Liver (tissue), 9 donors: ENCODE data around the gene LAD1. TPM values are rescaled to one million over a fixed set of nuclear protein-coding genes. Genes with fewer than 3 reads are reported as not detected.

ENCODE experiments used
- DNase-seq: peaks from one replicate; pipeline ENCODE4 v3.0.0-alpha.2; 2017; ENCODE audit warnings: low spot score
- H3K27ac ChIP-seq, 2 donors: one replicate each; pipeline ENCODE4 v1.7.0; 2013; ENCODE audit warnings: inconsistent platforms in 2 of 2, low read length in 2 of 2, control low read depth in 1 of 2, low read depth in 1 of 2, mild to moderate bottlenecking in 1 of 2
- H3K27me3 ChIP-seq, 4 donors: one replicate each; pipeline versions ENCODE4 v1.6.1 to v1.7.0; 2013; ENCODE audit warnings: low read length in 3 of 4, inconsistent platforms in 1 of 4, mild to moderate bottlenecking in 1 of 4, moderate library complexity in 1 of 4; ENCODE audit not compliant: control insufficient read depth in 4 of 4, insufficient read depth in 4 of 4
- H3K36me3 ChIP-seq, 4 donors: one replicate each; pipeline versions ENCODE4 v1.6.1 to v1.7.0; 2013; ENCODE audit warnings: low read length in 3 of 4, mild to moderate bottlenecking in 3 of 4, low read depth in 1 of 4, moderate library complexity in 1 of 4; ENCODE audit not compliant: control insufficient read depth in 4 of 4, insufficient read depth in 3 of 4
- H3K4me1 ChIP-seq, 4 donors: one replicate each; pipeline versions ENCODE4 v1.6.1 to v1.7.0; 2013; ENCODE audit warnings: low read length in 3 of 4, mild to moderate bottlenecking in 3 of 4, moderate library complexity in 1 of 4; ENCODE audit not compliant: control insufficient read depth in 4 of 4, insufficient read depth in 4 of 4
- H3K4me3 ChIP-seq, 3 donors: one replicate each; pipeline versions ENCODE4 v1.6.1 to v1.7.0; 2013; ENCODE audit warnings: low read length in 3 of 3, control low read depth in 1 of 3, low read depth in 1 of 3, mild to moderate bottlenecking in 1 of 3
- H3K9ac ChIP-seq, 2 donors: one replicate each; pipeline ENCODE4 v1.7.0; 2013; ENCODE audit warnings: low read length in 2 of 2, mild to moderate bottlenecking in 2 of 2, moderate library complexity in 2 of 2, control low read depth in 1 of 2, low read depth in 1 of 2
- H3K9me3 ChIP-seq, 4 donors: one replicate each; pipeline versions ENCODE4 v1.6.1 to v1.7.0; 2013; ENCODE audit warnings: low read length in 3 of 4; ENCODE audit not compliant: control insufficient read depth in 4 of 4
- ATF3 ChIP-seq: IDR thresholded peaks from 2 replicates; pipeline ENCODE4 v1.6.1; 2016; ENCODE audit warnings: antibody characterized with exemption
- CTCF ChIP-seq: fragments of 150-350 bp; IDR thresholded peaks from 2 replicates; pipeline ENCODE4 v1.5.1; 2017; ENCODE audit warnings: improper control_type of control experiment, low read depth, low read length; ENCODE audit not compliant: missing input control
- EGR1 ChIP-seq, 2 donors: IDR thresholded peaks; 2 replicates each; pipeline ENCODE4 v1.6.1; 2016 to 2018; ENCODE audit warnings: antibody characterized with exemption in 2 of 2, low read depth in 2 of 2
- FOXA1 ChIP-seq: IDR thresholded peaks from 2 replicates; pipeline ENCODE4 v1.6.1; 2016; ENCODE audit warnings: antibody characterized with exemption
- HNF4A ChIP-seq, 2 donors: conservative IDR thresholded peaks; 2 replicates each; pipeline ENCODE4 v1.6.1; 2016; ENCODE audit warnings: antibody characterized with exemption in 2 of 2, mild to moderate bottlenecking in 2 of 2
- HNF4G ChIP-seq: IDR thresholded peaks from 2 replicates; pipeline ENCODE4 v1.6.1; 2016; ENCODE audit warnings: antibody characterized with exemption
- JUND ChIP-seq, 2 donors: IDR thresholded peaks; 2 replicates each; pipeline ENCODE4 v1.6.1; 2016; ENCODE audit warnings: antibody characterized with exemption in 2 of 2
- MAX ChIP-seq: IDR thresholded peaks from 2 replicates; pipeline ENCODE4 v1.6.1; 2016; ENCODE audit warnings: antibody characterized with exemption
- NR2F2 ChIP-seq: IDR thresholded peaks from 2 replicates; pipeline ENCODE4 v1.6.1; 2016; ENCODE audit warnings: antibody characterized with exemption
- RAD21 ChIP-seq, 2 donors: IDR thresholded peaks; 2 replicates each; pipeline ENCODE4 v1.6.1; 2016; ENCODE audit warnings: antibody characterized with exemption in 2 of 2, mild to moderate bottlenecking in 2 of 2
- REST ChIP-seq: IDR thresholded peaks from 2 replicates; pipeline ENCODE4 v1.6.1; 2016; ENCODE audit warnings: antibody characterized with exemption, mild to moderate bottlenecking
- RXRA ChIP-seq, 2 donors: IDR thresholded peaks; 2 replicates each; pipeline ENCODE4 v1.6.1; 2017 to 2018; ENCODE audit warnings: antibody characterized with exemption in 2 of 2, mild to moderate bottlenecking in 1 of 2
- SP1 ChIP-seq: IDR thresholded peaks from 2 replicates; pipeline ENCODE4 v1.6.1; 2018; ENCODE audit warnings: antibody characterized with exemption, mild to moderate bottlenecking
- TAF1 ChIP-seq: conservative IDR thresholded peaks from 2 replicates; pipeline ENCODE4 v1.6.1; 2016; ENCODE audit warnings: antibody characterized with exemption, mild to moderate bottlenecking
- YY1 ChIP-seq: IDR thresholded peaks from 2 replicates; pipeline ENCODE4 v1.6.1; 2016; ENCODE audit warnings: antibody characterized with exemption, mild to moderate bottlenecking
- ZBTB33 ChIP-seq: IDR thresholded peaks from 2 replicates; pipeline ENCODE4 v1.6.1; 2016; ENCODE audit warnings: antibody characterized with exemption
- WGBS: extraction: QIAGEN DNeasy Blood & Tissue Kit; methylation state at CpG from one replicate; pipeline ENCODE4 v1.1.7; 2013; 5-methylcytosine and 5-hydroxymethylcytosine counted together
- polyA plus RNA-seq, 2 donors: library from polyadenylated mRNA; stranded (reverse) in 1 of 2; unstranded in 1 of 2; fragments of 200-250 nt in 1 of 2; fragments of >200 nt in 1 of 2; fragmentation: Nextera tagmentation in 1 of 2; extraction: Ambion mirVana in 1 of 2; gene quantifications; one replicate each; pipeline versions ENCODE4 v1.2.1 to v1.2.3, GENCODE V29; 2013 to 2015
- total RNA-seq, 2 donors: library from RNA; depleted of rRNA; stranded (reverse); fragments of >200 nt; gene quantifications; one replicate each; pipeline ENCODE4 v1.2.3, GENCODE V29; 2014
- donor health status: healthy.
- donor health status: healthy.
- donor health status: healthy.
- donor health status: healthy.
- donor health status: healthy.

The LAD1 gene
- total RNA-seq (1 to 10 TPM; 3.4 to 4.6 TPM), polyA plus RNA-seq (10 to 100 TPM; 12.5 to 13.7 TPM)

GRCh38 chr1:201399018-201399351 is at the start of gene LAD1:
LAD1 (minus strand) TSS chr1:201399324; CDS start chr1:201399306, 18 bp downstream.
- Histone ChIP-seq H3K9me3 (no peaks in the 10 kb centered on the region), H3K36me3 (peaks cover 0 to 3% (median 0%) of the 10 kb centered on the region in 4 donors), H3K27me3 (no peaks in the 10 kb centered on the region), H3K27ac (peak within 1 kb of the TSS; percentile 84 to 87), H3K9ac (peak within 1 kb of the TSS; percentile 42 to 93), H3K4me1 (peaks cover 19 to 59% (median 44%) of the 10 kb centered on the region in 4 donors), H3K4me3 (peak within 1 kb of the TSS; percentile 46 to 72 (median 53))
- 5% methylated on average over 25 of the region's 25 CpGs for WGBS
- no peak for TF ChIP-seq HNF4A (conservative IDR thresholded peaks at IDR 0.05)
- TF ChIP-seq SP1: no peak
- no peak for TF ChIP-seq JUND (IDR thresholded peaks at IDR 0.05)
- no peak for TF ChIP-seq FOXA1
- TF ChIP-seq NR2F2: no peak
- TF ChIP-seq CTCF: no peak
- TF ChIP-seq TAF1: no peak
- no peak for TF ChIP-seq REST
- TF ChIP-seq ZBTB33: no peak
- no peak for TF ChIP-seq EGR1 (IDR thresholded peaks at IDR 0.05; ENCODE audit: low read depth in 2 of 2)
- TF ChIP-seq RAD21 (IDR thresholded peaks at IDR 0.05): no peak
- no peak for TF ChIP-seq ATF3
- no peak for TF ChIP-seq YY1
- no peak for TF ChIP-seq MAX
- no peak for TF ChIP-seq HNF4G
- TF ChIP-seq RXRA (IDR thresholded peaks at IDR 0.05): no peak
- no peak for DNase-seq
